Islet precursor cell (in vitro differentiated cells): Measurements from ENCODE around the gene CREB5.

Experiments used
- DNase-seq: peaks from one replicate; pipeline ENCODE4 v3.0.0-alpha.2; 2018

Gene CREB5

GRCh38 chr7:28435732-28436378 lies 23.5 kb downstream of the CREB5 start:
- no peak for DNase-seq

- no peak for DNase-seq
Observed at GRCh38 chr7:28440055-28440601, 27.8 kb downstream of the CREB5 start.

GRCh38 chr7:28442540-28443420 lies 30.5 kb downstream of the CREB5 start:
- DNase-seq, result no peak

GRCh38 chr7:28446131-28446530 lies 33.8 kb downstream of the CREB5 start:
- no peak for DNase-seq

GRCh38 chr7:28447071-28447470 lies 34.8 kb downstream of the CREB5 start:
- no peak for DNase-seq

- no peak for DNase-seq
Observed at GRCh38 chr7:28448708-28449107, 36.4 kb downstream of the CREB5 start.

GRCh38 chr7:28452681-28453080 lies 40.4 kb downstream of the CREB5 start:
- no peak for DNase-seq

GRCh38 chr7:28455486-28455885 lies 43.2 kb downstream of the CREB5 start:
- no peak for DNase-seq

GRCh38 chr7:28456044-28456443 lies 43.7 kb downstream of the CREB5 start:
- DNase-seq, result no peak

GRCh38 chr7:28458732-28459131 lies 46.4 kb downstream of the CREB5 start:
- no peak for DNase-seq

- DNase-seq, result no peak
Observed at GRCh38 chr7:28459306-28459705, 47.0 kb downstream of the CREB5 start.

- no peak for DNase-seq
Observed at GRCh38 chr7:28465697-28466096, 53.4 kb downstream of the CREB5 start.

GRCh38 chr7:28466341-28466740 lies 54.0 kb downstream of the CREB5 start:
- DNase-seq, result no peak

GRCh38 chr7:28466885-28467284 lies 54.6 kb downstream of the CREB5 start:
- DNase-seq, result no peak

GRCh38 chr7:28469562-28469961 lies 57.2 kb downstream of the CREB5 start:
- DNase-seq, result no peak

GRCh38 chr7:28470344-28470743 lies 58.0 kb downstream of the CREB5 start:
- DNase-seq, result no peak

- no peak for DNase-seq
Observed at GRCh38 chr7:28472332-28472731, 60.0 kb downstream of the CREB5 start.

GRCh38 chr7:28473571-28474281 lies 61.4 kb downstream of the CREB5 start:
- DNase-seq, result no peak

- DNase-seq, result no peak
Observed at GRCh38 chr7:28474282-28474638, 61.9 kb downstream of the CREB5 start.

- DNase-seq, result no peak
Observed at GRCh38 chr7:28474640-28475039, 62.3 kb downstream of the CREB5 start.

- no peak for DNase-seq
Observed at GRCh38 chr7:28477041-28477442, 64.7 kb downstream of the CREB5 start.

GRCh38 chr7:28478656-28479055 lies 66.3 kb downstream of the CREB5 start:
- no peak for DNase-seq

- no peak for DNase-seq
Observed at GRCh38 chr7:28479507-28479947, 67.2 kb downstream of the CREB5 start.
